Measurements from ENCODE around the gene RAB5IF.
"Not testable (repeated sequence)": the region's sequence is repeated elsewhere in the genome, so short reads cannot be mapped to it uniquely, and the experiment has no call there.

The RAB5IF gene

GRCh38 chr20:36599912-36600345, 5.7 kb upstream of the RAB5IF start:
- Mint-ChIP-seq H3K9me3 (no peaks in the 10 kb centered on the region), H3K27ac (peak overlapping the region in 1 of 2 donors; percentile 39), H3K36me3 (ENCODE audit: insufficient read depth) (peaks cover 6% of the 10 kb centered on the region), H3K4me1 (ENCODE audit: low read depth in 2 of 2) (peaks cover 11 to 14% of the 10 kb centered on the region in 2 donors), H3K27me3 (no peaks in the 10 kb centered on the region), H3K4me3 (no peak overlapping the region)
- DNase-seq (no peak), ATAC-seq (replicated peaks) (no peak)

DNA sequence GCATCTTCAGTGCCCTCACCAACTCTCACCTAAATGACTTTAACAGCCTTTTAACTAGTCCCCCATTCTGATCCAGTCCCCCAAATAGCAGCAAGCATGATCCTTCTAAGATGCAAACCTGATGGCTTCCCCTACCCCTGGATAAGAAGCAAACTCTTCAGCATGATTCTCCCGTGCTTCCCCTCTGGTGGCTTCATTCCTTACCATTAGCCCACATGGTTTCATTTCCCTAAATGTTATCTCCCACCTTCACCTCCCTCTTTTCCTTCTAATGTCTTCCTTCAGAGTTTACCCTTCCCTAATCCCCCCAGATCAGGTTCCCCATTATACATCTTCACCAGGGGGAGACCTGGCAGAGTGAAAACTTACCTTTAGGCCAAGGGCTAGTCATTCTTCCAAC, 4.0 kb upstream of the RAB5IF start:
- Mint-ChIP-seq H3K27ac (peak overlapping the region in 1 of 2 donors; percentile 8), H3K36me3 (ENCODE audit: insufficient read depth) (peaks cover 17% of the 10 kb centered on the region), H3K4me1 (ENCODE audit: low read depth in 2 of 2) (peaks cover 8 to 12% of the 10 kb centered on the region in 2 donors), H3K9me3 (no peaks in the 10 kb centered on the region), H3K4me3 (no peak overlapping the region), H3K27me3 (no peaks in the 10 kb centered on the region)
- no peak for DNase-seq
- no peak for ATAC-seq (replicated peaks)

DNA sequence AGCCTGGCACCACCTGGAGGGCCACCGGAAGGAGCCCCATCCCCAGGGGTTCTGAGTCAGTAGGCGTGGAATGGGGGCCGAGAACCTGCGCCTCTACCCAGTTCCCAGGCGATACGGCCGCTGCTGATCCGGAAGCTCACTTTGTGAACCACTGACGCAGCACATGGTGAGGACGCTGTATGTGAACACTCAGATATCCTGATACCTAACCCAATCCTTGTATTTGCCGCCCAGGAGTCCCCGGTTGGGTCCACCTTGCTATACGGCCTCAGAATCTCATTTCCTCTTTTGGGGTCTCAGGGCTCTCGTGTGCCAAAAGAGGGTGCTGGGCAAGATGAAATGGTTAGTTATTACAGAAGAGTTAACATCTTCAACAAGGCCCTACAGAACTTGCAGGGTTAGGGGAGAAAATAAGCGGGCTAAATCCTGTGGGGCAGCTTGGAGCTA, 604 bp upstream of the RAB5IF start:
- peaks cover 19 to 22% of the 10 kb centered on the region in 2 donors for H3K4me1 Mint-ChIP-seq (ENCODE audit: low read depth in 2 of 2)
- ATAC-seq (replicated peaks) (peak; percentile 37), DNase-seq (peak in 2 of 3 experiments; percentile 37 to 39)
- H3K9me3 Mint-ChIP-seq: no peaks in the 10 kb centered on the region
- H3K4me3 Mint-ChIP-seq: peak overlapping the region; percentile 97 to 98
- peaks cover 50% of the 10 kb centered on the region for H3K36me3 Mint-ChIP-seq (ENCODE audit: insufficient read depth)
- no peaks in the 10 kb centered on the region for H3K27me3 Mint-ChIP-seq
- H3K27ac Mint-ChIP-seq: peak overlapping the region; percentile 98

GRCh38 chr20:36606158-36607066, 833 bp downstream of the RAB5IF start:
- ATAC-seq (replicated peaks) (no peak), DNase-seq (no peak)
- H3K27me3 Mint-ChIP-seq: no peaks in the 10 kb centered on the region
- peak overlapping the region; percentile 97 to 98 for H3K4me3 Mint-ChIP-seq
- peaks cover 64% of the 10 kb centered on the region for H3K36me3 Mint-ChIP-seq (ENCODE audit: insufficient read depth)
- H3K9me3 Mint-ChIP-seq: no peaks in the 10 kb centered on the region
- peak overlapping the region; percentile 98 for H3K27ac Mint-ChIP-seq
- H3K4me1 Mint-ChIP-seq (ENCODE audit: low read depth in 2 of 2): peaks cover 19 to 22% of the 10 kb centered on the region in 2 donors

- H3K27me3 Mint-ChIP-seq: no peaks in the 10 kb centered on the region
- no peaks in the 10 kb centered on the region for H3K9me3 Mint-ChIP-seq
- DNase-seq (no peak), ATAC-seq (replicated peaks) (no peak)
- peak overlapping the region; percentile 98 for H3K27ac Mint-ChIP-seq
- H3K4me1 Mint-ChIP-seq (ENCODE audit: low read depth in 2 of 2): peaks cover 23 to 26% of the 10 kb centered on the region in 2 donors
- peak overlapping the region; percentile 97 to 98 for H3K4me3 Mint-ChIP-seq
- peaks cover 78% of the 10 kb centered on the region for H3K36me3 Mint-ChIP-seq (ENCODE audit: insufficient read depth)
These were observed 2.2 kb downstream of the RAB5IF start for GRCh38 chr20:36607586-36608387.

- H3K36me3 Mint-ChIP-seq (ENCODE audit: insufficient read depth): peaks cover 84% of the 10 kb centered on the region
- not testable (repeated sequence) for ATAC-seq (replicated peaks); H3K4me3 Mint-ChIP-seq; H3K27me3 Mint-ChIP-seq; H3K9me3 Mint-ChIP-seq; DNase-seq
- peaks cover 29 to 31% of the 10 kb centered on the region in 2 donors for H3K4me1 Mint-ChIP-seq (ENCODE audit: low read depth in 2 of 2)
- H3K27ac Mint-ChIP-seq: peak overlapping the region; percentile 83 to 98
These were observed 2.8 kb downstream of the RAB5IF start for GRCh38 chr20:36608388-36608728.

- H3K36me3 Mint-ChIP-seq (ENCODE audit: insufficient read depth): peaks cover 88% of the 10 kb centered on the region
- ATAC-seq (replicated peaks) (no peak), DNase-seq (no peak)
- H3K9me3 Mint-ChIP-seq: no peaks in the 10 kb centered on the region
- peaks cover 26 to 27% of the 10 kb centered on the region in 2 donors for H3K4me1 Mint-ChIP-seq (ENCODE audit: low read depth in 2 of 2)
- H3K27me3 Mint-ChIP-seq: no peaks in the 10 kb centered on the region
- peak overlapping the region; percentile 65 to 98 for H3K27ac Mint-ChIP-seq
- H3K4me3 Mint-ChIP-seq: no peak overlapping the region
These were observed 6.0 kb downstream of the RAB5IF start for GRCh38 chr20:36611625-36612024.

DNA sequence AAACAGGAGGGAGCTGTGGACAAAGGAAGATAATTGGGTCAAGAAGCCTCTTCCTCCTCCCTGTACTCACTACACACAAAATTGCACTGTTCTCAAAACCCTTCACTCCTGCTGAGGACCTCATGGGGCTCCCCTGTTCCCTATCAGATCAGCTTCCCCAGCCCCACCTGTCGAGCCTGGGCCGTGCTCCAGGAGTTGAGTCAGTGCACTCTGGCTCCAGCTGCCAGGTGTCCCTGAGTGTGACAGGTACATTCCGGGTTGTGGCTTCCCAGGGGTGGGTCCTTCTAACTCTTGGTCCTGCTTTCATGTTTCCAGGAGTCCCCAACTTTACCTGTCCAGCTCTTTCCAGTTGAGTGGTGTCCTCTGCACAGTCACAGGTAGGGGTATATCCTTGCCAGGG, 8.4 kb downstream of the RAB5IF start:
- H3K9me3 Mint-ChIP-seq: no peaks in the 10 kb centered on the region
- peak overlapping the region; percentile 49 to 88 for H3K27ac Mint-ChIP-seq
- peaks cover 16 to 18% of the 10 kb centered on the region in 2 donors for H3K4me1 Mint-ChIP-seq (ENCODE audit: low read depth in 2 of 2)
- DNase-seq (no peak), ATAC-seq (replicated peaks) (no peak)
- no peak overlapping the region for H3K4me3 Mint-ChIP-seq
- peaks cover 86% of the 10 kb centered on the region for H3K36me3 Mint-ChIP-seq (ENCODE audit: insufficient read depth)
- no peaks in the 10 kb centered on the region for H3K27me3 Mint-ChIP-seq

- Mint-ChIP-seq H3K4me3 (no peak overlapping the region), H3K36me3 (ENCODE audit: insufficient read depth) (peaks cover 82% of the 10 kb centered on the region), H3K4me1 (ENCODE audit: low read depth in 2 of 2) (peaks cover 16 to 18% of the 10 kb centered on the region in 2 donors), H3K27me3 (no peaks in the 10 kb centered on the region), H3K9me3 (no peaks in the 10 kb centered on the region), H3K27ac (peak overlapping the region; percentile 49 to 64)
- DNase-seq (no peak), ATAC-seq (replicated peaks) (no peak)
These were observed 9.4 kb downstream of the RAB5IF start for GRCh38 chr20:36614781-36615557.

DNA sequence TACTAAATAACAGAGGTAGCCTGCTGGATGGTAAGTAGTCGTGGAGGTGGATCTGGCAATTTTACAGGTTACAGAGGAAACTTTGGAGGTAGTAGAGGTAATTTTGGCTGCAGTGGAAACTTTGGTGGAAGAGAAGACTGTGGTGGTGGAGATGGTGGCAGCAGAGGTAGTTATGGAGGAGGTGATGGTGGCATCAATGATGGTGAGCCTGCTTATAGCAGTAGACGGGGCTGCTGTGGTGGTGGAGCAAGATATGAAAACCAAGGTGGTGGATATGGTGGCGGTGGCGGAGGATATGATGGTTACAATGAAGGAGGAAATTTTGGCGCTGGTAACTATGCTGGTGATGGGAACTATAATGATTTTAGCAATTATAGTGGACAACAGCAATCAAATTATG, 15.3 kb downstream of the RAB5IF start:
- no peaks in the 10 kb centered on the region for H3K27me3 Mint-ChIP-seq
- peaks cover 18 to 29% of the 10 kb centered on the region in 2 donors for H3K4me1 Mint-ChIP-seq (ENCODE audit: low read depth in 2 of 2)
- ATAC-seq (replicated peaks) (no peak), DNase-seq (no peak)
- H3K4me3 Mint-ChIP-seq: peak overlapping the region in 1 of 2 donors; percentile 2
- peak overlapping the region; percentile 1 to 72 for H3K27ac Mint-ChIP-seq
- peaks cover 68% of the 10 kb centered on the region for H3K36me3 Mint-ChIP-seq (ENCODE audit: insufficient read depth)
- no peaks in the 10 kb centered on the region for H3K9me3 Mint-ChIP-seq

GRCh38 chr20:36623444-36623843, 17.9 kb downstream of the RAB5IF start:
- ATAC-seq (replicated peaks) (no peak), DNase-seq (no peak)
- H3K36me3 Mint-ChIP-seq (ENCODE audit: insufficient read depth): peaks cover 75% of the 10 kb centered on the region
- no peak overlapping the region for H3K4me3 Mint-ChIP-seq
- peak overlapping the region; percentile 41 to 76 for H3K27ac Mint-ChIP-seq
- H3K4me1 Mint-ChIP-seq (ENCODE audit: low read depth in 2 of 2): peaks cover 31 to 46% of the 10 kb centered on the region in 2 donors
- no peaks in the 10 kb centered on the region for H3K9me3 Mint-ChIP-seq
- H3K27me3 Mint-ChIP-seq: no peaks in the 10 kb centered on the region

DNA sequence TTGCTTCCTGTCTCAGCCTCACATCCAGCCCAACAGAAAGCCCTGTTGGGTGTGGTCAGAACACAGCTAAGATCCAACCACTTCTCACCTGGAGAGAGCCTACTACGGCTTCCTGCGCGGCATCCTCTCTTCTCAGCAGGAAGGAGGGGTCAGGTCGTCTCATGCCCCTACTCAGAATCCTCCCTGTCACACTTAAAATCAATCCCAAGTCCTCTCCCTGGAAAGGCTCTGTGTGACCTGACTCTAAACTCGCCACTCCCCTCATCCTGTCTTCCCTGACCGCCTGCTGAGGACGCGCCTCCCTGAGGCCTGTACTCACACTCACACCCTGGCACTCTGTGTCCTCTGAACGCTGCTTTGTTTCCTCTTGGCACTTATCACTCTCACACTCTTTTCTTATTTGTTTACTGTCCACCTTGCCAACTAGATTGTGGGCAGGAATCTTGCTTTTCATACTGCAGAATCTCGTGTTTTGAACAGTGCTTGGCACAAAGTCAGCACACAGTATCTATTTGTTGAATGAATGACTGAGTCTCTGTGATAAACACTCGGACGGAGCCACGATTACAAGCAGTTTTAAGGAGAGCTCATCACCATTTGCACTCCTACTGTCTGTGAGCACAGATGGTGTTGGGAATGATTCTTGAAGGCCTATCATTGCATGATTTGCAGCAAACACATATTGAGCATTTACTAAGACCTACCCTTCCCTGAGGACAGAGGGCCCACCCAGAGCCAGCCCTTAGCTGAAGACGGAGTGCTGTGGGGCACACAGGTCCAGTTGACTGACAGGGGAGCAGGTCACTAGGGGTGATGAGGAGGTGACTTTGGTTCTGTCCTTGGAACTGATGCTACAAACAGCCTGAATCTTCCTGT, 18.7 kb downstream of the RAB5IF start:
- no peaks in the 10 kb centered on the region for H3K27me3 Mint-ChIP-seq
- no peak for ATAC-seq (replicated peaks)
- no peak for DNase-seq
- peaks cover 34 to 51% of the 10 kb centered on the region in 2 donors for H3K4me1 Mint-ChIP-seq (ENCODE audit: low read depth in 2 of 2)
- H3K9me3 Mint-ChIP-seq: no peaks in the 10 kb centered on the region
- peak overlapping the region; percentile 41 to 76 for H3K27ac Mint-ChIP-seq
- peaks cover 72% of the 10 kb centered on the region for H3K36me3 Mint-ChIP-seq (ENCODE audit: insufficient read depth)
- H3K4me3 Mint-ChIP-seq: no peak overlapping the region

All from effector memory CD8-positive, alpha-beta T cell (primary cell).